HG03575 (cell line): ENCODE measurements around the gene ZEB1.
"Not testable (repeated sequence)": the region's sequence is repeated elsewhere in the genome, so short reads cannot be mapped to it uniquely, and the experiment has no call there.

Source experiments
- ATAC-seq: cut with Tn5 transposase; IDR thresholded peaks from one replicate; pipeline ENCODE4 v1.9.1; 2021; ENCODE audit not compliant: unreplicated experiment, insufficient number of reproducible peaks, low FRiP score; ENCODE audit errors: extremely low read depth

Gene ZEB1

GRCh38 chr10:31401287-31401686, 82.3 kb downstream of the ZEB1 start:
- ATAC-seq, result no peak

GRCh38 chr10:31404640-31405039, 85.6 kb downstream of the ZEB1 start:
- no peak for ATAC-seq

- not testable (repeated sequence) for ATAC-seq
Observed at GRCh38 chr10:31405829-31406228, 86.8 kb downstream of the ZEB1 start.

GRCh38 chr10:31412397-31412796, 93.4 kb downstream of the ZEB1 start:
- ATAC-seq, result not testable (repeated sequence)

- no peak for ATAC-seq
Observed at GRCh38 chr10:31413325-31413724, 94.3 kb downstream of the ZEB1 start.

- no peak for ATAC-seq
Observed at GRCh38 chr10:31418481-31418880, 99.5 kb downstream of the ZEB1 start.

- ATAC-seq, result no peak
Observed at GRCh38 chr10:31419394-31420063, 100.5 kb downstream of the ZEB1 start.

- ATAC-seq, result no peak
Observed at GRCh38 chr10:31421322-31421721, 102.3 kb downstream of the ZEB1 start.

- no peak for ATAC-seq
Observed at GRCh38 chr10:31422634-31423033, 103.6 kb downstream of the ZEB1 start.

- ATAC-seq, result no peak
Observed at GRCh38 chr10:31424473-31424872, 105.5 kb downstream of the ZEB1 start.

- no peak for ATAC-seq
Observed at GRCh38 chr10:31426401-31426800, 107.4 kb downstream of the ZEB1 start.

- not testable (repeated sequence) for ATAC-seq
Observed at GRCh38 chr10:31427334-31427733, 108.3 kb downstream of the ZEB1 start.

GRCh38 chr10:31428499-31428898, 109.5 kb downstream of the ZEB1 start:
- not testable (repeated sequence) for ATAC-seq

GRCh38 chr10:31431021-31431420, 112.0 kb downstream of the ZEB1 start:
- ATAC-seq, result no peak

- ATAC-seq, result no peak
Observed at GRCh38 chr10:31437959-31438358, 118.9 kb downstream of the ZEB1 start.

GRCh38 chr10:31451766-31452165, 132.8 kb downstream of the ZEB1 start:
- ATAC-seq, result no peak

GRCh38 chr10:31456468-31456867, 137.5 kb downstream of the ZEB1 start:
- ATAC-seq, result no peak

GRCh38 chr10:31457858-31458257, 138.8 kb downstream of the ZEB1 start:
- no peak for ATAC-seq

- ATAC-seq, result no peak
Observed at GRCh38 chr10:31458974-31459373, 140.0 kb downstream of the ZEB1 start.

- ATAC-seq, result no peak
Observed at GRCh38 chr10:31460242-31460641, 141.2 kb downstream of the ZEB1 start.

GRCh38 chr10:31464552-31464951, 145.5 kb downstream of the ZEB1 start:
- no peak for ATAC-seq
